ENCODE data around the gene RD3L.
"Not testable (repeated sequence)": the region's sequence is repeated elsewhere in the genome, so short reads cannot be mapped to it uniquely, and the experiment has no call there.

Gene RD3L

DNA sequence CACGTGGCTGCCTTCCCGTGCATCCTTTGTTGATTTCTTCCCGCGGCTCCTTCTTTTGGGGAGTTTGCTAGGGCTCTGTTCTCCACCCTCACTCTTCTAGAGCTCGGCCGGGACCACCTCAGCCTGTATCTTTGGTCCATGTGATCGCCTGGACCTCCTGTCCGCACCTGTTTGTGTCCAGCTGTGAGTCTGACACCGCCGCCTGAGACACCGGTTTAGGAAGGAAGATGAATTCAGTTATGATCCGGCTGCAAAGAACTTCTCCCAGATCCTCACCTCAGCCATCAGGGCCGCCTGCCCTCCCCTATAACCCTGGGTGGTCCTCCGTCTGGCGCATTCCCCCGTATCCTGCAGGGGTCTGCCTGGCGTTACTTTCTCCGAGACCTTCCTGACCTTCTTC, 14.8 kb downstream of the RD3L start:
- DNase-seq = no peak

DNA sequence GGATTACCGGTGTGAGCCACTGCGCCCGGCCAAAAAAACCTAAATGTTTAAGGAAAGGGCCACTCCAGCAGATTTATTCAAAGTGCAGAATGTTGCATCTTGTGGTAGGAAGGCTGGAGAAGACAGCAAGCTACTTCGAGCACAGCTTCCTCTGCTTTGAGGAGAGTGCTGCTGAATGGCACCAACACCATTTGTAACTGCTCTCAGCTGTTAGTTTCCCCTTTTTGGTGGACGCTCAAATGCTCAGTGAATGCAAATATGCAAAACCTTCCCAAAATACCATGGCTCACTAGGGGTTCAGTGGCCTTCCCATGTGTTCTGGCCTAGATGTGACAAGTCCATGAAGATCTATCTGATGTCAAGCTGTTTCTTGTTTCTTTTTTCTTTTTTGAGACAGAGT, 17.0 kb downstream of the RD3L start:
- DNase-seq = no peak

DNA sequence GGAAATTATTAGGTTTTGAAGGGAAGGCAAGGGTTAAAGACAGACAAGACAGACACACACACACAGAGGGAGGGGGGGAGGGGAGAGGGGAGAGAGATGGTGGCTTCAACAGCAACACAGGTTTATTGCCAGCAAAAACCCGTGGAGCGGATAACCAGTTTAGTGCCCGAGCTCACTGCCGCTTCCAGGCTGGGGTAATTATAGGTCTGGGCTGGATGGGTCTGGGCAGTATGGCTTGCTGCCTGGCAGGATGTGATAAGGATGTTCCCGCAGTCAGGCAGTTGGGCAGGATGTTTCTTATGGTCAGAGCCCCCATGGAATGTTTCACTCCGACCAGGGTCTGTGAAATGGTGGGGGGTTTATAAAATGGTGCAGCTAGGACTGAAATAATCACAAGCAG, 18.5 kb downstream of the RD3L start:
- DNase-seq = no peak

DNA sequence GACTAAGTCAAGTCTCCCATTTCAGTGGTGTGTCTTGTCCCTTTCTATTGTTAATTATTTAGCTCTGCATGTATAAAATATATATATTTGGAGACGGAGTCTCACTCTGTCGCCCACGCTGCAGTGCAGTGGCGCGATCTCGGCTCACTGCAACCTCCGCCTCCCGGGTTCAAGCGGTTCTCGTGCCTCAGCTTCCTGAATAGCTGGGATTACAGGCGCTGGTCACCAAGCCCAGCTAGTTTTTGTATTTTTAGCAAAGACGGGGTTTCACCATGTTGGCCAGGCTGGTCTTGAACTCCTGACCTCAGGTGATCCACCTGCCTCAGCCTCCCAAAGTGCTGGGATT, 20.5 kb downstream of the RD3L start:
- not testable (repeated sequence) for DNase-seq

DNA sequence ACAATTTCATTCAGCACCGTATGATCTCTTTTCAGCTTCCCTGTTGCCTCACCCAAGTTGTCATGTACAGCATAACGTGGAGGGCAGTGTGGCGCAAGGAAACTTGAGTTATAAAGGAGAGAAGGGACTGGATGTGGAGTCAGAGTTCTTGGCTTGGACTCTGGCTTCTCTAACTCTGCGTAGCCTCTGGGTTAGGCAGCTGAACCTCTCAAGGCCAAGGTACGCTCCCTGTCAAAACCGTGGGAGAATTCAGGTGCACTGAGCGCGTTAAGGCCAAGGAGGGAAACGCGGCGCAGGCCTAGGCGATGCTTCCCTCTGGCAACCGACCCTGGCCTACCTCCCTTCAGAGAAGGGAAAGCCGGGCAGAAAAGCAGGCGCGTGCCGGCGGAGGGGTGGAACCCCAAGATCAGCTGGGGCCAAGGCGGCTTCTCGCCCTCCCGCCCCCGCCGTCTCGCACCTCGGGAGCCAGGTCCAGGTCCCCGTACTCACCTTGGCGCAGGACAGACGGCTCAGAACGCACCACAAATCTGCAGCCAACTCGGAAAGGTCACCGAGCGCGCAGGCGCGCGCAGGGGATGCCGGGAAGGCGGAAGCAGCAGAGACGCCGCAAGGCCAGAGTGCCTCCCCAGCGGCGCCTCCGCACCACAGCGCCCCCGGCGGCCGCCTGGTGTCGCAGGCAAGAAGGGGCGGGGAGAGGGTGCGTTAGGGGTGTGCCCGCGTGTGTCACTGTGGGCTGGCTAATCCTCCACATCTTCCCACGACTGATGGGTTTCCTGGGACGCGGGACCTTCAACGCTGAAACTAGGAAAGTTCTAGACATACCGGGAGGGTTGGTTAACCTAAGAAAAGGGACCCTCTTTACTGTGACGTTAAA, 21.1 kb downstream of the RD3L start:
- DNase-seq = peak; percentile 96

DNA sequence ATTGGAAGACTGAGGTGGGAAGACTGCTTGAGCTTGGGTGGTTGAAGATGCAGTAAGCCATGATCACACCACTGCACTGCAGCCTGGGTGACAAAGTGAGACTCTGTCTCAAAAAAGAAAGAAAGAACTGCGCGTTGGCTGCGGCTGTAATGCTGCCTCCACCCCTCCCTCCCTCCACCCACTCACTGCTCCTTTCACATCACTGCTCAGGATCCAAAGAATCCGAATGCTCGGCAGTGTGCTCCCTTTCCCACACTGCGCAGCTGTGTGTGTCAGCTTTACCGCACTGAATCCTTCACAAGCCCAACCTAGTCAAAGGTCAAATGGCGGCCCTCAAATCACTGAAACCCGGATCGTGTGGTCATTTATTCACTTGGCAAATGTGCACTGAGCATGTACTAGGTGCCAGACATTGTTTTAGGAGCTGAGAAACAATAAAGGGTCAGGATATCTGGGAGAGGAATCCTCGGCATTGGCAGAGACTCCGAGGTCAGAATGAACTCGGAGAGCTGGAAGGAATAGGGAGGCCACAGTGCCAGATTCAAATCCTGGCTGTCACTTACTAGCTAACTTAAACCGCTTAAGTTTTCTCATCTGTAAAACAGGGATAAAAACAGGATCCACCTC, 25.6 kb downstream of the RD3L start:
- no peak for DNase-seq

DNA sequence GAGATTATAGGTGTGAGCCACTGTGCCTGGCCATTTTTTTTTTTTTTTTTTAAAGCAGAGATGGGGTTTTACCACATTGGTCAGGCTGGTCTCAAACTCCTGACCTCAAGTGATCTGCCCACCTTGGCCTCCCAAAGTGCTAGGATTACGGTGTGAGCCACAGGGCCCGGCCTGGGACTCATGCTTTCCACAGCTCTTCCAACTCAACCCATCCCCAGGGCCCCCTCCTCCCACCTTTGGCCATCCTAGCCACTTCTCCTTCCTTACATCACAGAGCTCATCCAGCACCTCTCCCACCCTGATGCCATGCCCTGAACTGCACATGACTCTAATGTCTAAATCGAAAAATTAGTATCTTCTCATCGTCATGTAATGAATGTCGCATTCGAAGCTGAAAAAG, 26.7 kb downstream of the RD3L start:
- no peak for DNase-seq

DNA sequence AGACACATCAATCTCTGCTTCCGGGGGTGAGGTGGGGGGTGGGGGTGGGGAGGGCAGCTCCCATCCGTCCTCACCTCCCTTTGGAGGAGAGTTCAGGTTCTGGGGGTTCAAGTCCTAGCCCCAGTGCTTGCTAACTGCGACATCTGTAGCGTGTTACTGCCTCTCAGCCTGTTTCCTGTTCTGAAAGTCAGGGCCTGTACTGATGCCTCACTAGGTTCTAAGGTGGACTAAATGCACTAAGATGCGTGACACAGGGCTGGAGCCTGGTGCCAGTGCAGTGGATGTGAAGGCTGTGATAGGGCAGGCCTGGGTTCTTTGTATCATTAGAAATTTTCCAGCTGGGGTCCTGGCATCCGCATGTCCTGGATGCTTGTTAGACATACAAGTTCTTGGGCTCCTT, 31.3 kb downstream of the RD3L start:
- no peak for DNase-seq

DNA sequence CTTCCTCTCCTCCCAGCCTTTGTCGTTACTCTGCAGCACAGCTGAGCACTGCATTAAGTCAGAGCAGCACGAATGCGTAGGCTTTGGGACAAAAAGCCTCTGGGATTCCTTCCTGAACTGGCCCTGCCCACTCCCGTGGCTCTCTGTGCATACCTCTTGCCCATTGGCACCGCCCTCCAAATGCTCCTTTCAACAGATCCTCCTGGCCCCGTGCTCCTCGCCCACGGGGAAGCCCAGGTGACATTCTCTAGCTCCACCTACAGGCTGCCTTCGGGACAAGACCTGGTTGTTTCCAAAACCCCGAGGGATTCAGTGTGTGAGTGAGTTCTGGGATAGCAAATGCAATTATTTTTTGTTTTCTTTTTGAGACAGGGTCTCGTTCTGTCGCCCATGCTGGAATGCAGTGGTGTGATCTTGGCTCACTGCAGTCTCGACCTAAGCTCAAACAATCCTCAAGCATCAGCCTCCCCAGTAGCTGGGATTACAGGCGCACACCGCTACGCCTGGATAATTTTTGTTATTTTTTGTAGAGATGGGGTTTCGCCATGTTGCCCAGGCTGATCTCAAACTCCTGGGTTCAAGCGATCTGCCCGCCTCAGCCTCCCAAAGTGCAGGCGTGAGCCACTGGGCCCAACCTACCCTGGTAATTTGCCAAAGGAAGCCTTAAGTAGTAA, 31.9 kb downstream of the RD3L start:
- DNase-seq = peak; percentile 75

DNA sequence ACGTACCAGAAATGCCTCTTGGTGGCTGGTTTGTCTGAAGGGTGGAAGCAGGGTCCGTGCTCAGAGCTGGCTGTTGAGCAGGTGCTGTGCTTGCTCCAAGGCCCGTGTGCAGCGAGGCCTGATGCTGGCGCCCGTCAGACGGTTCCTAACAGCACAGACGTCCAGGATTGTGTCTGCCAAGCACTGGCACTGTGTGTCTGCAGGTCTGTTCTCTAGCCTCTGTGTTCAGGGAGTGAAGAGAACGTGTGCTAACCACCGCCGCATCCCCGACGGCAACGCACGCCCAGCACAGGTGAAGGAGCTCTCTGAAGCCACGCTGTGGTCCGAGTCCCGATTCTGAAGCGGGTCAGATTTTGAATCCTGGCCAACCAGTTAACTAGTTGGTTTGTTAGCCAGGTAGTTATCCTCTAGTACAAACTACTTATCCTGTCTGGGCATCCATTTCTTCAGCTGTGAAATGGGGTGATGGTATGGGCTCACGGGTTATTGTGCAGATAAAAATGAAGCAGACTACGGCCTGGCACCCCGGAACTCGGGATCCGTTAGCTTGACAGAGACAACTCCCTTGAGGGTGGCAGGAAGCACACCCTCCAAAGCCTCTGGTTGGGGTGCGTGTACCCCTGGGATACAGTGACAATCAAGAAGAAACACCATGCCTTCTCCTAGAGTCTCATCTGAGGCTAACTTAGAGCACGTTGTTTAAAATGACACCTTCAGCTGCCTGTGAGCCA, 32.6 kb downstream of the RD3L start:
- DNase-seq = no peak

DNA sequence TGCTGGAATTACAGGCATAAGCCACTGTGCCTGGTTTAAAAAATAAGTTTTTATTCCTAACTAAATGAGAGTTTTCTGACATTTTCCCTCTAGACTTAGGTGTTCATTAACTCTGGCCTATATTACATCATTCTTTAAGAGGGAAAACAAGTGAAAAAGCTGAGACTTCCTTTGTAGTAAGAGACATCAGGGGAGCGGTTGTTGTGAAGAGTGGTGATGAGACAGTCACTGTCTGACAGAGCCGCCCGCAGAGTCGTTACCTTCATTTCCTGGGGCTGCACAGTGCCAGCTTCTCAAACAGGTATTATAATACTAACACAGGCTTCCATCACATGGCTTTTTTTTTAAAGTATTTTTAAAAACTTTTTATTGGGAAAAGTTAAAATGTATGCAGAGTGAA, 33.7 kb downstream of the RD3L start:
- peak; percentile 20 for DNase-seq

DNA sequence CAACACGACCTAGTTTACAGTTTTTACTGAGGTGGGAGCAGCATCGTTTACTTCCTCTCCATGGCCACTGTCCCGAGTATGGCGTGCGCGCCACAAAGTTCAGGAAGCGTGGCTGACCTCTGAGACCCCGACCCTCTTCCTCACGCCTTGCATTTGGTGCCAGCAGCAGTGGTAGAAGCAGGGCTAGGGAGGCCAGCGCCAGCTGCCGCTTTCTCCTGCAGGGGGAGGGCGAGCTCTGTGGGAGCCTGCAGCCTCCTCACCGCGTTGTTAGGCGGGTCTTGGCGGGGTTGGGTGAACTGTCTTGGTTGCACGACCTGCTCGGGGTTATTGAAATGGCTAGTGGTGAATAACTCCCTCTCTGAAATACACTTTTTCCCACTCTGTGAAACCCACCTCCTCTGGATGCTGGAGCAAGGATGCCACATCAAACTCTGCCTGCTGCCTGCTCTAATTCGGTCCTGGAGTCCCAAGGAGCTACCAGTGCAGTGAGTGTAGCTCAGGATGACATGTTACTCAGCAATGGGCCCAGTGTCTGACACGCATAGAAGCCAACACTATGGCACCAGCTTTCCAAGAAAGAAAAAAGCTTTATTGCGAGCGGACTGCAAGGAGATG, 36.4 kb downstream of the RD3L start:
- DNase-seq = no peak

DNA sequence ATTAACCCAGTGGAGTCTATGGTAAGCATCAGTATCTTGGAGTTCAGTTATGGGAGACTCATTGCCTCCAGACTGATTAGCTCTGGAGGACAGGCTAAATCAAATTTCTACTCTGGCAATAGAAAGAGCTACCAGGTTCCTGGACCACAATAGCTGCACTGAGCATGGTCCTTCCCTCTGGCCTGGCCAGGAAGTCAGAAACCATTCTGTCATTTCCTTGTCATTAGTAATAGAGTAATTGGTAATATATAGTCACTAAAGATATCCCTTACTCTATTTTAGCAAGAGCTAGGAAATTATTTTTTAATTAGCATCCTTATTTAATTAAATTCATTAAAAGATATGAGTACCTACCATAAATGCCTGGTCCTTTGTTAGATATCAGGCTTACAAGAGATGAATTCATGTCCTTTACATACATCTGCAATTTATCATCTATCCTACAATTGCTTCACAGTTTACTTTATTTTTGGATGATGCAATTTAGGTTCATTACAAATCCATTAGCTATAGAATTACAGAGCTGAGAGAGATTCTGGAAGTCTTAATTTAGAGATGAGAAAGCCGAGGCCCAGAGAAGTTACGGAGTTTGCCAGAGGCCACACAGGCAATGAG, 37.7 kb downstream of the RD3L start:
- no peak for DNase-seq

DNA sequence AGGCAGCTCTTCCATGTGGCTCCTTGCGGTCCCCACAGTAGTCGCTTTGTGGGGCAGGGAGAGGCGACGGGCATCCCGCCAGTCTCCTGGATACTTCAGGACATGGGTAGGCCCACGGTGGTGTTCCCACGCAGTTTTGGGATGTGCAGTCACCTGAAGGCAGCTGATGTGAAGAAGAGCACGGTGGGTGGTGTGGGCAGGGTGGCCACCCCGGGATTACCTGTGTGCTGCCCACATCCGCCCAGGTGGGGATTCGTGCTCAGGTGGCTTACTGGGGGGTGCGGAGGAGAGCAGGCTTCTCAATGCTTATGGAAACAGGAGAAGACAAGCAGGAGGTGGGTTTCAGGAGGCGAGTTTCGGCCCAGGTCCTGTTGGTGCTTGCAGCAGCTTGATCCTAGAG, 42.5 kb downstream of the RD3L start:
- no peak for DNase-seq

DNA sequence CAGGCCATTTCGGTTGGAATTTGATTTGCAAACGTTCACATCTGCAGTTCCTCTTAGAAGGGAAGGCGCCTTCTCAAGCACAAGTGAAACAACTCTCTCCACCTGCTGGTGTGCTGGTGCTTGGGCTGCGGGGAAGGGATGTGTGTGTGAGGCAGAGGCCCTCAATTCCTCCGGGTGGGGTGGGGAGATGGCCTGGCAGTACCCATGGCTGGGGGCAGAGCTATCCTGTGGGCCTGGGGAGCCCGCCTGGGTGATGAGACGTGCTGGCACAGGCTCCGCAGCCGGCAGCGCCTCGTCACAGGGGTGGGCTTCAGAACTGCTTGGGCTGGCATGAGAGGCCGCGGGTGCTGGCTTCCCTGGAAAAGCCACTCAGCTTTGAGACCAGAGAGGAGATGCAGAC, 43.0 kb downstream of the RD3L start:
- DNase-seq = no peak

DNA sequence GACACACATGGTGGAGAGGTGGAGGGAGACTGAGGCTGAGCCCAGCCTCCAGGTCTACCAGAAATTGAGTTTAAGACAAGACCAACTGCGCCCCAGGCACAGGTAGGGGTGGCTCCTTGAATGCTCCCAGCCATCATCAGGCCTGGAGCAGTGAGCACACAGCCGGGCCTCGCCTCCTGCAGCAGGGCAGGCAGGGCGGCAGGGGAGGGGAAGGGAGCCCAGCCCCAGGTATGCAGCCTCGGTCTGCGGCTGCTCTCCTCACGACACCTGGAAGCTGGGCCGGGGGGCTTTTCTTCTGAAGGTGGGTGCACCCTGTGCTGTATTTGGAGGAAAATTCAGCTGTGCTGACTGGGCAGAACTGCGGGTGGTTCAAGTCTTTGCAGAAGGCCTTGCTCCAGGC, 43.6 kb downstream of the RD3L start:
- no peak for DNase-seq

DNA sequence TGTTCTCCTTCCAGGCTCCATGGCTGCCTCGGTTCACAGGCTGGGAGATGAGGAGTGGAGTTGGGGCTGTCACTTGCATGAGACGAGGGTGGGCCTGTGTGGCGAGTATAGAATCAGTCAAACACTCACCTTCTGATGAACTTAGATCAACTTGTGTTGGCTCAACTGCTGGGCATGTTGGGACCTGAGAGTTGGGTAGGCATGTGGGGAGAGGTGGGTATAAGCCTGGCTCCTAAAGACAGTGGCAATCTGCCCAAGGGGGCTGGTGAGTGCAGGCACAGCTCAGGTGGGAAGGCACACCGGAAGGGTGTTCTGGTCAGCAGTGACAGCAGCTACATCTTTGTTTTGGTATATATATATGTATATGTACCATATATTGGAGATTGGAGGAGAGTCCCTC, 44.1 kb downstream of the RD3L start:
- no peak for DNase-seq

DNA sequence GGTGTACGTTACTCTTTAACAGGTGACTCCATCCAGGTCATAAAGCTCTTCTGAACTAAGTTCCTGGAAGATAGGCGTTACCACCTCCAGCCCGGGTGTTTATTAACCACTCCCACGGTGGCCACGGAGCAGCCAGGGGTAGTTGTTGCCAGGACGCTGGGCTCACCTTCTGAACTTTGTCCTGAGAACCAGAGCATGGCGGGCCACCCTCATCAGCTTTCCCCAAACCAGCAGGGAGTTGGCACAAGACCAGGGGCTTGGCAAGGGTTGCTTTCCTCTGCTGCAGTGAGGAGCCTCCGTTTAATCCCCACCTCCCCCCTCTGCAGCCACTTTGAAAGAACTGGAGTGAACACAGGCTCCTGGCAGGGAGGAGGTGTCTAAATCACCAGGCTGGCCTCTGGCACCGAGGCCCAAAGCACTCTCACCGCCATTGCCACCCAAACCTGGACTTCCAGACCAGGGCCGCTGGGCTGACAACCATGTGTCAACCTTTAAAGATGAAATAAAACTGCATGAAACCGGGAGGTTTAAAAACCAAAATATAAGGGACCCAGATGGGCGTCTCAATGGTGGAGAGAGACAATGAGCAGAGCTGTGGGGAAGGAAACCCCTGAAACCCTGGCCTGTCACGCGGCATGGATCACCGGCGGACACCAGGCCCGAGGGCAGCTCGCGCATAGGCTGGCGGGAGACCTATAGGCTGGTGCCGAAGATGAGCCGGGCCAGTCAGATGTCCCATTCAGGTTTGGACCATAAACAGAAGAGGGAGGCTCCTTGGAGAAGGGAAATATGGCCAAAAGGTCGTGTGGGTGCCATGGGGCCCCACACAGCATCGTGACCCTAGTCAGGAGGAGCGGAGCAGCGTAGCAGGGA, 45.0 kb downstream of the RD3L start:
- DNase-seq = no peak

DNA sequence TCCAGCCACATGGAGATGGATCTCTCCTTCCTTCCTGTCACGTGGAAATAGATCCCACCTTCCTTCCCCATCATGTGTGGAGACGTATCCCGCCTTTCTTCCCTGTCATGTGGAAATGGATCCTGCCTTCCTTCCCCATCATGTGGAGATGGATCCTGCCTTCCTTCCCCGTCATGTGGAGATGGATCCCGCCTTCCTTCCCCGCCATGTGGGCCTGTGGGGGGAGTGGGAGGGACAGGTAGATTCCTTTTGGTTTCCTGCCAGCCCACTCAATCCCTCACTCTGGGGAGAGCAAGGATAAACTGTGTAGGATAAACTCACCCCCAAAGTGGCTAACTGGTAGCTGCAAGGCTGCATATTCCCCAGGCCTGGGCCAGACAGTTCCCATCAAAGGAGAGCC, 45.8 kb downstream of the RD3L start:
- DNase-seq = no peak

DNA sequence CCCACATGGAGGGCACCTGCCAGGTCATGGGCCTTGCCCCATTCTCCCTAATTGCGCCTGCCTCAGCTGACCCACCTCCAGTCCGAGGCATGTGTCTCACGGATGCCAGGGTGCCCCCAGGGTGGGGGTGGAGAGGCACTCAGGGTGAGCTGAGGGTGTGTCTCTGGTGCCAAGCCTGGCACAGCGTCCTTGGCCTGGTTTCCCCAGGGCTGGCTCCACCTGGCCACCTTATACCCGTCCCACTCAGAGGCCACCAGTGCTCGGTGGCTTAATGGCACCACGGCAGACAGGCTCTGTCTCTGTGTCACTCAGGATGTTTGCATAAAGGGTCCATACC, 47.6 kb downstream of the RD3L start:
- DNase-seq = no peak

DNA sequence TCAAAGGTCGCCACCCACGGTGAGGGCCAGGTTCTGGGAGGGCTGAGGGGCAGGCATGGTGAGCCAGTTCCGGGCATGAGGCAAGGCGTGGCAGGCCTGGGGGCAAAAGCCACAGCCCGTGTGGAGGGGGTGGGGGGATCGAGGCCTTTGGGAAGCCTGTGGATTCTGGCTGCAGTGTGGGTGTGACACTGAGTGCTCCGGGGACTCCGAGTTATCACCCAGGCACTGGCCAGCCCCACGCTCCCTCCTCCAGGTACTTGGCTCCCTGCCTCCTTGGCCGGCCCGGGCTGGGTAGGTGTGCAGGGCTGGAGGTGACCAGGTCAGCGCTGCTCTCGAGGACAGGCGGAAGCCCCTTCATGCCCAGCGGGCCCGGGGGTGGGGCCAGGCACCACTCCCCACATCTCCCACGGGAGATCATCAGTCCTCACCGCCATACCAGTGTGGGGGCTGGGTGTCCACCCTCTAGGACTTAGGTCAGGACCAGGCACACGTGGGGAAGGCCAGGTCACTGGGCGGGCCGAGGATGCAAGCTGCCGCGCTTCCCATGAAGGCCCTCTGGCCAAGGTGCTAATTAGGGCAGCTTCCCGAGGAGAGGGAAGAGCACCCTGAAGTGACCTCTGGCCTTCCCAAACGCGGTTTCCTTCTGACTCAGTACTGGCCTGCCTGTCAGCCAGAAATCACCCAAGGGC, 48.2 kb downstream of the RD3L start:
- no peak for DNase-seq

Data from activated CD4-positive, alpha-beta T cell treated with anti-CD3 and anti-CD28 coated beads, Interleukin-2, amount 50 U/mL, for 16 hours (primary cell).